ENCODE measurements around the gene SPOPL.

DNA sequence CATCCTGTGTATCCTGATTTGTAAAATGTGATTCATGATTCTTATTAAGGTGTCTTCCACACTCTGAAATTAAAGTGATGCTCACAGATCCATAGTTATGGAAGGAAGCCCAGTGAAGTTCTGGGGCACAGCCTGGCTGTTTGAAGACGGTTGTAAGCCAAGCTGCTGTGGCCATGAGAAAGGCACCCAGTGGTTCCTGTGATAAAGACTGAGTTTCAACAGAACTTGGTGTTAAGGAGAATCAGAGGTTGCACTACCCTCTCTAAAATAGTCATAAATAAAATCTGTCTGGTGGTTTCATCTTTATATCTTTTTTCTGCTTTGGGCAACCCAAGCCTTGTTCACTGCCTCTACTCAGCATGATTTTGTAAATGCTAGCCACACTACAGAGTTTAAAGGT lies 32.2 kb upstream of the SPOPL start:
- TF ChIP-seq POLR2A (IDR thresholded peaks at IDR 0.05) = no peak
- TF ChIP-seq, protein P1, sequence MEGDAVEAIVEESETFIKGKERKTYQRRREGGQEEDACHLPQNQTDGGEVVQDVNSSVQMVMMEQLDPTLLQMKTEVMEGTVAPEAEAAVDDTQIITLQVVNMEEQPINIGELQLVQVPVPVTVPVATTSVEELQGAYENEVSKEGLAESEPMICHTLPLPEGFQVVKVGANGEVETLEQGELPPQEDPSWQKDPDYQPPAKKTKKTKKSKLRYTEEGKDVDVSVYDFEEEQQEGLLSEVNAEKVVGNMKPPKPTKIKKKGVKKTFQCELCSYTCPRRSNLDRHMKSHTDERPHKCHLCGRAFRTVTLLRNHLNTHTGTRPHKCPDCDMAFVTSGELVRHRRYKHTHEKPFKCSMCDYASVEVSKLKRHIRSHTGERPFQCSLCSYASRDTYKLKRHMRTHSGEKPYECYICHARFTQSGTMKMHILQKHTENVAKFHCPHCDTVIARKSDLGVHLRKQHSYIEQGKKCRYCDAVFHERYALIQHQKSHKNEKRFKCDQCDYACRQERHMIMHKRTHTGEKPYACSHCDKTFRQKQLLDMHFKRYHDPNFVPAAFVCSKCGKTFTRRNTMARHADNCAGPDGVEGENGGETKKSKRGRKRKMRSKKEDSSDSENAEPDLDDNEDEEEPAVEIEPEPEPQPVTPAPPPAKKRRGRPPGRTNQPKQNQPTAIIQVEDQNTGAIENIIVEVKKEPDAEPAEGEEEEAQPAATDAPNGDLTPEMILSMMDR (IDR thresholded peaks at IDR 0.05) = no peak
